SJSA1 (cell line): ENCODE measurements around the gene NECTIN2. TPM values are rescaled to one million over a fixed set of nuclear protein-coding genes. Genes with fewer than 3 reads are reported as not detected.
"Not testable (repeated sequence)": the region's sequence is repeated elsewhere in the genome, so short reads cannot be mapped to it uniquely, and the experiment has no call there.

Experiments
- DNase-seq, 2 experiments: peaks; one replicate each; pipeline ENCODE4 v3.0.0-alpha.2; 2015 to 2020; ENCODE audit warnings: low spot score in 2 of 2, low read depth in 1 of 2
- H3K27ac ChIP-seq: fragments of 250-450 bp; sonication (Bioruptor Pico); 2 replicates; pipeline ENCODE4 v1.5.1; 2020; ENCODE audit warnings: mild to moderate bottlenecking, moderate library complexity
- H3K27me3 ChIP-seq: fragments of 250-450 bp; sonication (Bioruptor Pico); replicated peaks from 2 replicates; pipeline ENCODE4 v1.5.1; 2020; ENCODE audit warnings: mild to moderate bottlenecking, moderate library complexity
- H3K36me3 ChIP-seq: fragments of 250-450 bp; sonication (Bioruptor Pico); 2 replicates; pipeline ENCODE4 v1.5.1; 2020; ENCODE audit warnings: mild to moderate bottlenecking
- H3K4me1 ChIP-seq: fragments of 250-450 bp; sonication (Bioruptor Pico); replicated peaks from 2 replicates; pipeline ENCODE4 v1.6.1; 2021; ENCODE audit warnings: mild to moderate bottlenecking
- H3K4me3 ChIP-seq: fragments of 250-450 bp; sonication (Bioruptor Pico); 2 replicates; pipeline ENCODE4 v1.5.1; 2020; ENCODE audit warnings: mild to moderate bottlenecking
- H3K9me3 ChIP-seq: fragments of 250-450 bp; sonication (Bioruptor Pico); replicated peaks from 2 replicates; pipeline ENCODE4 v1.5.1; 2020; ENCODE audit warnings: mild to moderate bottlenecking
- total RNA-seq: library from RNA; depleted of rRNA; stranded (reverse); fragments of >200 nt; shearing (Covaris generic); gene quantifications from 2 replicates; pipeline ENCODE4 v1.2.3, GENCODE V29; 2014; rRNA removed

The NECTIN2 gene
- total RNA-seq, 1 experiment from 2014 or later, result 246 TPM

DNA sequence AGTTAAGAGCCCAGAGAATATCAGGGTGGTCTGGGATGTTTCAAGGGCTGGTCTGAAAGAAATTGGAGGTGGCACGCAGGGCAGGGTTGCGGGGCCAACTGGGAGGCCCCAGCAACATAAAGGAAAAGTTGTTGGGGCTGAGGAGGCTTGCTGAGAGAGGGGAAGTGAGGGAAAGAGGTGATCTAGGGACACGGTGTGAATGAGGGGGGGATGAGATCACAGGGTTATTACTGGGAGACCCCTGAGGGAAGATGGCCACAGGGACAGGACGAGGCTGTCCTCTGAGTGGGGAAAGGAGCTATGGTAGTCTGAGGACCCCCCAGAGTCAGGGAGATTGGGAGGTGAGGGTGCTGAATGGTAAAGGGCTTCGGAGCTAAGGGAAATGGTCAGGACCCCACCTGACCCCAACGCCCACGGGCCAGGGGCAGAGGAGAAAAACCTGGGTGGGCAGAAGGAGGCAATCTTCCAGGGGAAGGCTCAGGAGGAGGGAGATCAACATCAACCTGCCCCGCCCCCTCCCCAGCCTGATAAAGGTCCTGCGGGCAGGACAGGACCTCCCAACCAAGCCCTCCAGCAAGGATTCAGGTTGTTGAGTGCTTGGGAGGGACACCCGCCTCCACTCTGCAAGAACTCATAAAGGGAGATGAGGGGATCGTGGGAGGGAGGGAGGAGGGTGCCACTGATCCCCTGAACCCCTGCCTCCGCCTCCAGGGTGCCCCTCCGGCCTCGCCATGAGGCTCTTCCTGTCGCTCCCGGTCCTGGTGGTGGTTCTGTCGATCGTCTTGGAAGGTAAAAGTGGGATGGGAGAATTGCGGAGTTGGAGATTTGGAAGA is 80.4 kb downstream of the NECTIN2 start:
- H3K4me1 ChIP-seq, H3K27me3 ChIP-seq, H3K9me3 ChIP-seq, H3K4me3 ChIP-seq, DNase-seq, H3K36me3 ChIP-seq, H3K27ac ChIP-seq: not testable (repeated sequence)

DNA sequence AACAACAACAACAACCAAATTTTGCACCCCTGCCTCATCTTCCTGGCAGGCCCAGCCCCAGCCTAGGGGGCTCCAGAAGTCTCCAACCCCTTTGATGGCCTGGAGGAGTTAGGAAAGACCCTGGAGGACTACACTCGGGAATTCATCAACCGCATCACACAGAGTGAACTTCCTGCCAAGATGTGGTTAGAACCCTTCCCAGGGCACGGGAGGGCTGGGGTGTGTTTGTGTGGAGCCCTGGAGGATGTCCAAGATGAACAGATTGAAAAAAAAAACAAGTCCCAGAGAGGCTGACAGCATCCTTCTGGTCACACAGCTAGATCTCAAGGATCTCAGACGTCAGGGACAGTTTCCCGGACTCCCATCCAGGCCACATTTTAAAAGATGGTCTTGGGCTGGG is 81.6 kb downstream of the NECTIN2 start:
- H3K4me1 ChIP-seq, result peaks cover 7% of the 10 kb centered on the region
- no peaks in the 10 kb centered on the region for H3K36me3 ChIP-seq
- H3K9me3 ChIP-seq, result no peaks in the 10 kb centered on the region
- no peaks in the 10 kb centered on the region for H3K27me3 ChIP-seq
- H3K4me3 ChIP-seq, result no peak overlapping the region
- H3K27ac ChIP-seq, result no peak overlapping the region
- no peak for DNase-seq

DNA sequence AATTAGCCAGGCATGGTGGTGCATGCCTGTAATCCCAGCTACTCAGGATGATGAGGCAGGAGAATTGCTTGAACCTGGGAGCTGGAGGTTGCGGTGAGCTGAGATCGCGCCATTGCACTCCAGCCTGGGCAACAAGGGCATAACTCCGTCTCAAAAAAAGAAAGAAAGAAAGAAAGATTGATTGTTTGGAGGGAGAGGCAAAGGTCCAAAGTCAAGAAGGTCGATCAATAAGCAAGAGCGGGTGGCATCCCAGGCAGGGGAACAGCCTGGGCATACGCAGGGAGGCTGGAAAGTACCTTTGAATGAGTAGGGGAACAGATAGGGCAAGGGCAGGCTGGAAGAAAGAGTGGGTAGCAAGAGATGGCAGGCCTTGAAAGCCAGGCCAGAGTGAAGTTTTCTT is 84.0 kb downstream of the NECTIN2 start:
- H3K36me3 ChIP-seq, result no peaks in the 10 kb centered on the region
- DNase-seq, result no peak
- H3K4me3 ChIP-seq, result no peak overlapping the region

DNA sequence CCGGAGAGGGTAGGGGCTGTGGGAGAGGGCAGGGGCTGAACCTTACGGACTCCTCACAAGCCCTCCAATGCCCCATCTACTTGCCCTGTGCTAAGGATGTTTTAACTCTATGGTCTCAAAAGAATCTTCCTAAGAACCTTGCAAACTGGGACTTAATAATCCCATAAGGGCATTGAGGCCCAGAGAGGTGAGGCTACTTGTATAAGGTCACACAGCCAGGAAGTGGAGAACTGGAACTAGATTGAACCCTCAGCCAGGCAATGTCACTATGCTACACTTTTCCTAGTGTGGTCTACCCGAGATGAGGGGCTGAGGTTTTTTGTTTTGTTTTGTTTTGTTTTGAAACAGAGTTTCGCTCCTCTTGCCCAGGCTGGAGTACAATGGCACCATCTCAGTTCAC is 85.4 kb downstream of the NECTIN2 start:
- H3K9me3 ChIP-seq, result no peaks in the 10 kb centered on the region
- H3K4me1 ChIP-seq, result peaks cover 7% of the 10 kb centered on the region
- H3K27ac ChIP-seq, result no peak overlapping the region
- H3K4me3 ChIP-seq, result no peak overlapping the region
- H3K36me3 ChIP-seq, result no peaks in the 10 kb centered on the region
- DNase-seq, result no peak
- H3K27me3 ChIP-seq, result no peaks in the 10 kb centered on the region

More for the DNA sequence above, 84.0 kb downstream of the NECTIN2 start:
- Histone ChIP-seq H3K9me3 (no peaks in the 10 kb centered on the region), H3K27ac (no peak overlapping the region), H3K27me3 (no peaks in the 10 kb centered on the region), H3K4me1 (peaks cover 7% of the 10 kb centered on the region)

Other genes with a start within 250 kb of the NECTIN2 start
- 0.37 TPM in 1 of 2 replicates, not detected in the other for gene IGSF23, start 232.7 kb upstream of the NECTIN2 start, total RNA-seq
- 101 and 182 TPM in 2 replicates for gene PVR, start 202.4 kb upstream of the NECTIN2 start, total RNA-seq
- gene CEACAM19, start 174.8 kb upstream of the NECTIN2 start, total RNA-seq, result 0.06 and 1.6 TPM in 2 replicates
- not detected in 2 replicates for gene CEACAM16, start 147.1 kb upstream of the NECTIN2 start, total RNA-seq
- gene BCL3, start 97.6 kb upstream of the NECTIN2 start, total RNA-seq, result 3.9 and 12.3 TPM in 2 replicates
- not detected in 2 replicates for gene CBLC, start 68.4 kb upstream of the NECTIN2 start, total RNA-seq
- 95.1 and 116 TPM in 2 replicates for gene BCAM, start 37.2 kb upstream of the NECTIN2 start, total RNA-seq
- 193 and 222 TPM in 2 replicates for gene TOMM40, start 45.0 kb downstream of the NECTIN2 start, total RNA-seq
- 1.7 TPM in 2 replicates for gene APOE, start 59.5 kb downstream of the NECTIN2 start, total RNA-seq
- gene APOC1, start 68.3 kb downstream of the NECTIN2 start, total RNA-seq, result not detected in 2 replicates
- gene APOC4, start 95.9 kb downstream of the NECTIN2 start, total RNA-seq, result not detected in 2 replicates
- gene APOC2, start 99.8 kb downstream of the NECTIN2 start, total RNA-seq, result not detected in 2 replicates
- gene CLPTM1, start 109.1 kb downstream of the NECTIN2 start, total RNA-seq, result 29.1 and 44.9 TPM in 2 replicates
- 5.8 and 12.6 TPM in 2 replicates for gene RELB, start 155.2 kb downstream of the NECTIN2 start, total RNA-seq
- gene CLASRP, start 192.7 kb downstream of the NECTIN2 start, total RNA-seq, result 14.4 and 51.8 TPM in 2 replicates
- not detected in 2 replicates for gene ZNF296, start 230.2 kb downstream of the NECTIN2 start, total RNA-seq
- 42.0 and 46.9 TPM in 2 replicates for gene GEMIN7, start 233.0 kb downstream of the NECTIN2 start, total RNA-seq
- 34.6 and 38.4 TPM in 2 replicates for gene PPP1R37, start 246.9 kb downstream of the NECTIN2 start, total RNA-seq